ENCODE results near the gene NOD2. TPM values are rescaled to one million over a fixed set of nuclear protein-coding genes. Genes with fewer than 3 reads are reported as not detected.

NOD2 gene
- total RNA-seq, 1 donor from 2014 or later = 0.52 TPM

GRCh38 chr16:50752471-50753235 lies 59.2 kb downstream of the NOD2 start:
- Histone ChIP-seq H3K4me1 (peaks cover 42% of the 10 kb centered on the region), H3K27ac (replicated peaks) (no peak overlapping the region), H3K4me3 (no peak overlapping the region), H3K27me3 (ENCODE audit: low read depth) (no peaks in the 10 kb centered on the region), H3K36me3 (peaks cover 47% of the 10 kb centered on the region), H3K9me3 (replicated peaks) (no peaks in the 10 kb centered on the region)
- TF ChIP-seq CTCF (IDR thresholded peaks at IDR 0.05; ENCODE audit: borderline replicate concordance) = no peak
- DNase-seq = no peak
- intact Hi-C loops (cut with micrococcal nuclease) = no loop called here

GRCh38 chr16:50756473-50756872 lies 63.1 kb downstream of the NOD2 start:
- DNase-seq = no peak
- peaks cover 20% of the 10 kb centered on the region for H3K4me1 ChIP-seq
- H3K27me3 ChIP-seq (ENCODE audit: low read depth) = no peaks in the 10 kb centered on the region
- no peak overlapping the region for H3K27ac ChIP-seq (replicated peaks)
- no peaks in the 10 kb centered on the region for H3K9me3 ChIP-seq (replicated peaks)
- no peak overlapping the region for H3K4me3 ChIP-seq
- intact Hi-C loops (cut with micrococcal nuclease) = no loop called here
- no peak for TF ChIP-seq CTCF (IDR thresholded peaks at IDR 0.05; ENCODE audit: borderline replicate concordance)
- H3K36me3 ChIP-seq = peaks cover 55% of the 10 kb centered on the region

- Histone ChIP-seq H3K4me3 (no peak overlapping the region), H3K9me3 (replicated peaks) (peaks cover 10% of the 10 kb centered on the region), H3K27ac (replicated peaks) (no peak overlapping the region), H3K36me3 (peaks cover 41% of the 10 kb centered on the region), H3K27me3 (ENCODE audit: low read depth) (no peaks in the 10 kb centered on the region), H3K4me1 (peaks cover 36% of the 10 kb centered on the region)
- no peak for DNase-seq
- intact Hi-C loops (cut with micrococcal nuclease) = no loop called here
- no peak for TF ChIP-seq CTCF (IDR thresholded peaks at IDR 0.05; ENCODE audit: borderline replicate concordance)
Measured at GRCh38 chr16:50761267-50761666, 67.9 kb downstream of the NOD2 start.

GRCh38 chr16:50762241-50762640 lies 68.8 kb downstream of the NOD2 start:
- H3K36me3 ChIP-seq = peaks cover 50% of the 10 kb centered on the region

GRCh38 chr16:50763211-50763610 lies 69.8 kb downstream of the NOD2 start:
- TF ChIP-seq CTCF (IDR thresholded peaks at IDR 0.05; ENCODE audit: borderline replicate concordance) = no peak
- Histone ChIP-seq H3K27ac (replicated peaks) (no peak overlapping the region), H3K4me1 (peaks cover 25% of the 10 kb centered on the region), H3K4me3 (no peak overlapping the region), H3K27me3 (ENCODE audit: low read depth) (no peaks in the 10 kb centered on the region), H3K36me3 (peaks cover 43% of the 10 kb centered on the region), H3K9me3 (replicated peaks) (peaks cover 15% of the 10 kb centered on the region)
- DNase-seq = no peak
- intact Hi-C loops (cut with micrococcal nuclease) = no loop called here

More at GRCh38 chr16:50762241-50762640, 68.8 kb downstream of the NOD2 start:
- no peak for TF ChIP-seq CTCF (IDR thresholded peaks at IDR 0.05; ENCODE audit: borderline replicate concordance)
- intact Hi-C loops (cut with micrococcal nuclease) = no loop called here
- DNase-seq = no peak
- Histone ChIP-seq H3K27me3 (ENCODE audit: low read depth) (no peaks in the 10 kb centered on the region), H3K4me3 (no peak overlapping the region), H3K9me3 (replicated peaks) (peaks cover 15% of the 10 kb centered on the region), H3K4me1 (peaks cover 26% of the 10 kb centered on the region), H3K27ac (replicated peaks) (no peak overlapping the region)
